Immature natural killer cell (primary cell): Measurements from ENCODE around the gene SLC12A8. TPM values are rescaled to one million over a fixed set of nuclear protein-coding genes. Genes with fewer than 3 reads are reported as not detected.
A peak's percentile ranks its signal among the peaks of the same experiment; 100 is the strongest.

Experiments used
- DNase-seq, 3 donors: peaks; one replicate each; pipeline ENCODE4 v3.0.0; 2022; ENCODE audit warnings: mixed read lengths in 1 of 3
- H3K27ac Mint-ChIP-seq, 6 donors: one replicate each; pipeline ENCODE4 v1.8.0; 2020; ENCODE audit warnings: mixed read lengths in 6 of 6, mild to moderate bottlenecking in 5 of 6, inconsistent platforms in 4 of 6, moderate library complexity in 3 of 6
- H3K27me3 Mint-ChIP-seq, 3 donors: one replicate each; pipeline ENCODE4 v1.8.0; 2020 to 2021; ENCODE audit warnings: low read depth in 3 of 3, mild to moderate bottlenecking in 3 of 3, mixed read lengths in 3 of 3, moderate library complexity in 3 of 3, inconsistent platforms in 1 of 3
- H3K36me3 Mint-ChIP-seq, 3 donors: one replicate each; pipeline ENCODE4 v1.8.0; 2020; ENCODE audit warnings: mixed read lengths in 3 of 3, inconsistent platforms in 2 of 3, mild to moderate bottlenecking in 2 of 3
- H3K4me1 Mint-ChIP-seq, 2 donors: one replicate each; pipeline ENCODE4 v1.8.0; 2020; ENCODE audit warnings: inconsistent platforms in 2 of 2, mild to moderate bottlenecking in 2 of 2, mixed read lengths in 2 of 2, moderate library complexity in 1 of 2
- H3K4me3 Mint-ChIP-seq, 5 donors: one replicate each; pipeline ENCODE4 v1.8.0; 2020; ENCODE audit warnings: mild to moderate bottlenecking in 5 of 5, mixed read lengths in 5 of 5, inconsistent platforms in 3 of 5, moderate library complexity in 3 of 5
- H3K9me3 Mint-ChIP-seq, 6 donors: one replicate each; pipeline ENCODE4 v1.8.0; 2020; ENCODE audit warnings: mild to moderate bottlenecking in 6 of 6, mixed read lengths in 6 of 6, inconsistent platforms in 4 of 6, moderate library complexity in 3 of 6
- polyA plus RNA-seq, 3 donors: library from polyadenylated mRNA; unstranded; fragments of 300-500 nt; fragmentation: Illumina TruSeq; gene quantifications; one replicate each; pipeline ENCODE4 v1.2.3, GENCODE V29; 2021

Gene SLC12A8
- polyA plus RNA-seq, 3 donors from 2014 or later, result 0.43 to 2.8 TPM; not detected in 1

DNA sequence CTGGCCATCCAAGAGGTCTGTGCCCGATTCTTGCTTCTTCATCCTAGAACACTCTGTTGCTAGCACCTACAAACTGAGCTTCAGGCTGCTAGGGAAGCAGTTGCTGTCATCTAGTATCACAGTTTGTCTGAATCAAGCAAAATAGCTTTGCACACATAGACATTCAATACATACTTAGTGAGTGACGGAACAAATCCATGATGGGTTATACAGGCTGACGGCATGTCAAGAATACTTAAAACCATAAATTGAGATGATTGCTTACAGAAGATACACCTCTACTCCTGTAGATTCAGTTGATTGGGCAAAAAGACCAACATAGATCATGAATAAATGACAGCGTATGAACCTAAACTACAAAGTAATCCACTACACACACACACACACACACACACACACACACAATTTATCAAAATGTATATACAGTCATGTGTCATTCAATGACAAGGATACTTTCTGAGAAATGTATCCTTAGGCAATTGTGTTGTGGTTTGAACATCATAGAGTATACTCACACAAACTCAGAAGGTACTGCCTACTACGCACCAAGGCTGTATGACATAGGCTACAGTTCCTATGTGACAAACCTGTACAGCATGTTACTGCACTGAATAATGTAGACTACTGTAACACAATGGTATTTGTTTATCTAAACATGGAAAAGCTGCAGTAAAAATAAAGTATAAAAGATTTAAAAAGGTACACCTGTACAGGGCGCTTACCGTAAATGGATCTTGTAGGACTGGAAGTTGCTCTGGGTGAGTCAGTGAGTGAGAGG lies 142.4 kb downstream of the SLC12A8 start:
- H3K36me3 Mint-ChIP-seq, result no peaks in the 10 kb centered on the region
- H3K4me3 Mint-ChIP-seq, result no peak overlapping the region
- H3K9me3 Mint-ChIP-seq, result no peaks in the 10 kb centered on the region
- no peaks in the 10 kb centered on the region for H3K27me3 Mint-ChIP-seq
- peaks cover 20 to 22% of the 10 kb centered on the region in 2 donors for H3K4me1 Mint-ChIP-seq
- DNase-seq, result no peak
- peak overlapping the region in 1 of 6 donors; percentile 55 for H3K27ac Mint-ChIP-seq

- H3K4me3 Mint-ChIP-seq, result no peak overlapping the region
- peaks cover 13 to 15% of the 10 kb centered on the region in 2 donors for H3K4me1 Mint-ChIP-seq
- H3K27ac Mint-ChIP-seq, result peak overlapping the region in 4 of 6 donors; percentile 16 to 55 (median 26)
- DNase-seq, result no peak
- no peaks in the 10 kb centered on the region for H3K36me3 Mint-ChIP-seq
- no peaks in the 10 kb centered on the region for H3K9me3 Mint-ChIP-seq
- no peaks in the 10 kb centered on the region for H3K27me3 Mint-ChIP-seq
These were observed 143.1 kb downstream of the SLC12A8 start for GRCh38 chr3:125069452-125069851.

- H3K36me3 Mint-ChIP-seq, result peaks cover 0 to 4% (median 0%) of the 10 kb centered on the region in 3 donors
- H3K4me3 Mint-ChIP-seq, result no peak overlapping the region
- no peak for DNase-seq
- H3K9me3 Mint-ChIP-seq, result no peaks in the 10 kb centered on the region
- H3K27me3 Mint-ChIP-seq, result peaks cover 0 to 3% (median 2%) of the 10 kb centered on the region in 3 donors
- peaks cover 13 to 14% of the 10 kb centered on the region in 2 donors for H3K4me1 Mint-ChIP-seq
- H3K27ac Mint-ChIP-seq, result no peak overlapping the region
These were observed 144.3 kb downstream of the SLC12A8 start for GRCh38 chr3:125068265-125068664.

DNA sequence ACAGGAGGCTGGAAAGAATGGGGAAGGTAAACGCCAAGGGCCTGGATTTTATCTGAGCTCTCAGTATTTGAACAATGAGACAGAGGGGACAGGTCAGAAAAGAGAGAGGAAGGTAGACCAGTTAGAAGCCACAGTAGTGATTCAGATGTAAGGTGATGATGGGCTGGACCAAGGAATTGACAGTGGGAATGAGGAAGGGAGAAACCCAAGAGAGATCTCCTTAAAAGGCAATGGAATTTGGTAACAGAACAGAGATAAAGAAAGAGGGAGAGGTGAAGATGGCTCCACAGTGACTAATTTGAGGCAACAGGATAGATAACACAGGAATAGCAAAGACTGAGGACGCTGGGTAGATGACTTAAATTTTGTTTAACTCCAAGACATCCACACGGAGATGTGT lies 145.3 kb downstream of the SLC12A8 start:
- Mint-ChIP-seq H3K27me3 (peaks cover 0 to 3% (median 2%) of the 10 kb centered on the region in 3 donors), H3K4me1 (peaks cover 13 to 14% of the 10 kb centered on the region in 2 donors), H3K27ac (no peak overlapping the region), H3K4me3 (no peak overlapping the region), H3K9me3 (no peaks in the 10 kb centered on the region), H3K36me3 (peaks cover 0 to 4% (median 0%) of the 10 kb centered on the region in 3 donors)
- DNase-seq, result no peak

DNA sequence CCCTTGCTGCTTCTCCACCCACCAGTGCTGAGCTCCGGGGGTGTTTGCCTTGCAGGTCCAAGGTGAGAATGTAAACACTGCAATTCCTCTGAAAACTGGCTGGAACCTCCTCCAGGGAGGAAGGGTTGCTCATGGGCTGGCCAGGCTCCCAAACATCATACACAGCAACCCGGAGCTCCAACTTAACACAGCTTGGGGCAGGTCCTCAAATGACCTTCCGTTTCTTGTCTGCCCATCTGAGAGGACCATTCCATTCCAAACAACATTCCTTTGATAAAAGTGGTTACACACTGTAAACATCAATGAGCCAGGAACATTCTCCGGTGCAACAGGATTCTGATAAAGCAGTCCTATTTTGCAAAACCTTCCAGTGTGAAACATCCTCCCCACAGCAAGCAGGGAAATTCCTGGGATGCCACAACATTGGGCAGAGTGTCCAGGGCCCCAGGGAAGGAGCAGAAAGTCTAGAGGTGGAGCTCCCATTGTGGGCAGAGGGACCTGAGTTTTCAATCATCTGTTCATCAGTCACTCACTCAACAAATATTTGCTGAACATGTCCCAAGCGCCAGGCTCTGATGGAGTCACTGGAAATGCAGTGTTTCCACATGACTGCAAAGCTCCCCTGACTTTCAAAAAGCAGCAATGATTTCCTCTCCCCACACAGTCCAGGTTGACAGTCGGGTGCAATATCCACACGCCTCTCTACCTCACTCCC lies 149.5 kb downstream of the SLC12A8 start:
- H3K27me3 Mint-ChIP-seq, result peaks cover 3 to 12% (median 7%) of the 10 kb centered on the region in 3 donors
- no peaks in the 10 kb centered on the region for H3K9me3 Mint-ChIP-seq
- H3K36me3 Mint-ChIP-seq, result peaks cover 0 to 8% (median 0%) of the 10 kb centered on the region in 3 donors
- H3K4me3 Mint-ChIP-seq, result no peak overlapping the region
- no peak overlapping the region for H3K27ac Mint-ChIP-seq
- H3K4me1 Mint-ChIP-seq, result no peaks in the 10 kb centered on the region
- no peak for DNase-seq

GRCh38 chr3:125061646-125062045 lies 150.9 kb downstream of the SLC12A8 start:
- Mint-ChIP-seq H3K36me3 (peaks cover 0 to 8% (median 0%) of the 10 kb centered on the region in 3 donors), H3K4me3 (no peak overlapping the region), H3K27ac (no peak overlapping the region)

GRCh38 chr3:125061170-125061569 lies 151.4 kb downstream of the SLC12A8 start:
- Mint-ChIP-seq H3K27ac (no peak overlapping the region), H3K36me3 (peaks cover 0 to 8% (median 0%) of the 10 kb centered on the region in 3 donors), H3K4me1 (peaks cover 5 to 7% of the 10 kb centered on the region in 2 donors), H3K9me3 (no peaks in the 10 kb centered on the region), H3K27me3 (peaks cover 5 to 12% (median 7%) of the 10 kb centered on the region in 3 donors), H3K4me3 (no peak overlapping the region)
- DNase-seq, result no peak

More at GRCh38 chr3:125061646-125062045, 150.9 kb downstream of the SLC12A8 start:
- Mint-ChIP-seq H3K4me1 (peaks cover 0 to 3% of the 10 kb centered on the region in 2 donors), H3K27me3 (peaks cover 5 to 12% (median 7%) of the 10 kb centered on the region in 3 donors), H3K9me3 (no peaks in the 10 kb centered on the region)
- no peak for DNase-seq

DNA sequence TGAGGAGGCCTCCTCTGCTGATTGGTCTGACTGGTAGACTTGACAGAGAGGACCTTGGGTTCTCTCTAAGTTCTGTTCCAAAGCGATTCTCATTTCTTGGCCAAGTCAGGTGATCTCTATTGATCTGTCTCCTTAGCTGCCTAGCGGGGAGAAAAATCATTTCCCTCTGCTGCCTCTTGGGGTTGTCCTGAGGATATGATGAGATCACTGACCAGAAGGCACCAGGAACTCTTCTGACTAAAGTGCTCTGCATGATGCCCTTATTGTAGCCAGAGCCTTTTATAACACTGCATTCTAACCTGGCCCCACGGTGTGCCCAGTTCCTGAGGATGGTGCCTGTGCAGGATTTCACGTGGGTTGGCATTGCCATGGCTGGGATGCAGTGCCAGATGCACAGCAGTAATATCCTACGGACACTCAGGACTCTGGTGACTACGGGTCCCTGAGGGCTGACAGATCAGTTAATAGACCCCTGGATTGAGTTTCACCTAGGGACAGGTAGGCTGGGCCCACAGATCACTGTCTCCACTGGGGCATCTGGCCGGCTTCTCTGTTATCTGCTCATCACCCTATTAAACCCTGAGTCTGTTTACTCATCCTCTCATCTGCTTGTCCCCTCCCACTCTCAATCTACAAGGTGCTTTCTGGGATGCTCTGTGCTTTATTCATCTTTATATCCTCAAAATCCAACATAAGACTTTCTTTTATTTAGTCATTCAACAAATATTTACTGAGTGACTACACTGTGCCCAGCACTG lies 152.9 kb downstream of the SLC12A8 start:
- Mint-ChIP-seq H3K36me3 (peaks cover 0 to 8% (median 0%) of the 10 kb centered on the region in 3 donors), H3K4me3 (no peak overlapping the region), H3K27ac (no peak overlapping the region), H3K4me1 (peaks cover 6 to 10% of the 10 kb centered on the region in 2 donors), H3K9me3 (no peaks in the 10 kb centered on the region), H3K27me3 (peaks cover 6 to 13% (median 11%) of the 10 kb centered on the region in 3 donors)
- DNase-seq, result no peak

DNA sequence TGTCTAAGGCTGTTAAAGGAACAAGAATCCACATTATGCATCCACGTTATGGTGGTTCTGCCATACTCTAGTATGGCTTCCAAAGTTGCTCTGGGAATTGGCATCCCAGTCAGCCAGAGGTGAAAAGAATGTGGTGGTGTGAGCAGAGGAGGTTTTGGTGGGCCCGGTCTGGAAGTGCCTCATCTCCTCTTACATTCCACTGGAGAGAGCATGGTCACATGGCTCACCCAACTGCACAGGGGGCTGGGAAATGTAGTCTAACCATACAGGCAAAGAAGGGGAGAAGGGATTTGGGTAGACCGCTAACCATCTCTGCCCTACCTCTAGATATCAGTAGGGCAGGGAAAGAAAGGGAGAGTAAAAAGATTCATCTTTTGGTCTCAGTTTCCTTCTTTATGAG lies 153.6 kb downstream of the SLC12A8 start:
- Mint-ChIP-seq H3K36me3 (peaks cover 0 to 8% (median 0%) of the 10 kb centered on the region in 3 donors), H3K4me1 (peaks cover 6 to 17% of the 10 kb centered on the region in 2 donors), H3K27me3 (peaks cover 7 to 14% (median 13%) of the 10 kb centered on the region in 3 donors), H3K9me3 (no peaks in the 10 kb centered on the region), H3K4me3 (no peak overlapping the region), H3K27ac (no peak overlapping the region)
- DNase-seq, result no peak

DNA sequence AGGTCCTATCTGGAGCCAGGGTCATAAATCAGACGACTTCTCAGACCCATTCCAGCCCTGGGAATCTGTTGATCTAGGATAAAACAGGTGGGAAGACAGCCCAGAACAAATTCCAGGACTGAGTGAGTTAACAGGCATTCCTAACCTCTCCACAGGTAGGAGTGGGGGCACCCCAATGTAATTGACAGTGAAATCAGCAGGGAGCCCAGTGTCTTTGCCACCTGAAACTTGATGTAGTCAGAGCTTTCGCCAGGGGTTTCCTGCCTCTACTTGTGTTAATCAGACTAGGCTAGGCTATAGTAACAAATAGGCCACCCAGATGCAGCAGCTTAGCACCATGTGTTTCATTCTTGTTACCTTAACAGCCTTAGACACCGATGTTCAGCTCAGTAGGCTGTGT lies 154.0 kb downstream of the SLC12A8 start:
- Mint-ChIP-seq H3K36me3 (peaks cover 0 to 5% (median 0%) of the 10 kb centered on the region in 3 donors), H3K4me3 (no peak overlapping the region), H3K27me3 (peaks cover 7 to 12% (median 12%) of the 10 kb centered on the region in 3 donors), H3K4me1 (peaks cover 6 to 21% of the 10 kb centered on the region in 2 donors), H3K27ac (no peak overlapping the region), H3K9me3 (no peaks in the 10 kb centered on the region)
- DNase-seq, result no peak

DNA sequence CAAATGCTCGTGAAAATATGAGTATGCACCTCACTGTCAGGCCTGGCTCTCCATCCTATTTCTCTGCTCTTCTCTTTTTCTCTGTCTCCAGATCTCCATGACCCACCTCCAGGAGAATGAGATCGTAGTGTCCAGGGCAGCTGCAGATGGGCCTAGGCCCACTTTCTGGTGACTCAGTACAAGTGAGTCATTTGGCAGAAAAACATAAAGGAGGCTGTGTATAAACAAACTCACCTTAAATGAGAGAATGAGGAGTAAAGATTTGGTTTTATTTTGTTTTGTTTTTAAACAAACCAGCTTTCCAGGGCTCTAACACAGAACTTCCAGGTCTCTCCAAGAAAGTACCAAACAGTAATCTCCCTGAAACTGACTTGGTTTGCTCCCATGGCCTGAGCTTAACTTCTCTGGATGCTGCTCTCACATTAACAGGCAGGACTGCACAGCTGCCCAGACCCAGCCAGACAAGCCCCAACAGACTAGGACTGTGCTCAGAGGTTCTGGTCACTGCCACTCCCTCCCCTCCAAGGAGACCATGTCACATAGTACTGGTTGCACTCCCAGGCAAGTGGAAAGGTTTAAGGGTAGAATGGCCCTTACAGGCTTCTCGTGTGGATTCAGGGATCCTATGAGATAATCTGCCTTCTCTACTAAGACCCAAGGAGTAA lies 155.2 kb downstream of the SLC12A8 start:
- Mint-ChIP-seq H3K4me3 (peak overlapping the region; percentile 59 to 76 (median 70)), H3K4me1 (peaks cover 6 to 33% of the 10 kb centered on the region in 2 donors), H3K27me3 (peaks cover 7 to 12% (median 11%) of the 10 kb centered on the region in 3 donors), H3K9me3 (no peaks in the 10 kb centered on the region), H3K36me3 (peaks cover 0 to 4% (median 0%) of the 10 kb centered on the region in 3 donors), H3K27ac (peak overlapping the region; percentile 10 to 76 (median 60))
- no peak for DNase-seq

GRCh38 chr3:125055913-125056745 lies 156.4 kb downstream of the SLC12A8 start, which contains the start of gene HEG1:
TSS of gene HEG1 (minus strand) at chr3:125055997. CDS start at chr3:125055890, 107 bp downstream.
- Mint-ChIP-seq H3K36me3 (peaks cover 0 to 4% (median 0%) of the 10 kb centered on the region in 3 donors), H3K4me1 (peaks cover 6 to 45% of the 10 kb centered on the region in 2 donors), H3K9me3 (no peaks in the 10 kb centered on the region), H3K4me3 (peak within 1 kb of the TSS; percentile 94 to 99 (median 98)), H3K27me3 (peaks cover 7 to 13% (median 8%) of the 10 kb centered on the region in 3 donors), H3K27ac (peak within 1 kb of the TSS; percentile 90 to 98 (median 96))
- peak; percentile 75 to 80 (median 78) for DNase-seq
